A673 (cell line): ENCODE measurements around the gene PLCXD3.

ENCODE experiments used
- EZH2 ChIP-seq: fragments of 200-600 bp; sonication (generic); IDR thresholded peaks from 2 replicates; pipeline ENCODE4 v1.6.1; 2017; ENCODE audit warnings: borderline replicate concordance, low read depth, mild to moderate bottlenecking, mixed read lengths, antibody characterized with exemption, low read length; ENCODE audit not compliant: poor library complexity, severe bottlenecking
- TF ChIP-seq, protein P1 (sequence below): fragments of 300-800, 200-600 bp; sonication (generic); conservative IDR thresholded peaks from 2 replicates; pipeline ENCODE4 v1.5.1; 2017; ENCODE audit warnings: low read depth, mild to moderate bottlenecking, antibody characterized with exemption, low read length, moderate library complexity, mixed read lengths

GRCh38 chr5:41517909-41518308, 7.5 kb upstream of the PLCXD3 start:
- no peak for TF ChIP-seq EZH2
- TF ChIP-seq, protein P1, sequence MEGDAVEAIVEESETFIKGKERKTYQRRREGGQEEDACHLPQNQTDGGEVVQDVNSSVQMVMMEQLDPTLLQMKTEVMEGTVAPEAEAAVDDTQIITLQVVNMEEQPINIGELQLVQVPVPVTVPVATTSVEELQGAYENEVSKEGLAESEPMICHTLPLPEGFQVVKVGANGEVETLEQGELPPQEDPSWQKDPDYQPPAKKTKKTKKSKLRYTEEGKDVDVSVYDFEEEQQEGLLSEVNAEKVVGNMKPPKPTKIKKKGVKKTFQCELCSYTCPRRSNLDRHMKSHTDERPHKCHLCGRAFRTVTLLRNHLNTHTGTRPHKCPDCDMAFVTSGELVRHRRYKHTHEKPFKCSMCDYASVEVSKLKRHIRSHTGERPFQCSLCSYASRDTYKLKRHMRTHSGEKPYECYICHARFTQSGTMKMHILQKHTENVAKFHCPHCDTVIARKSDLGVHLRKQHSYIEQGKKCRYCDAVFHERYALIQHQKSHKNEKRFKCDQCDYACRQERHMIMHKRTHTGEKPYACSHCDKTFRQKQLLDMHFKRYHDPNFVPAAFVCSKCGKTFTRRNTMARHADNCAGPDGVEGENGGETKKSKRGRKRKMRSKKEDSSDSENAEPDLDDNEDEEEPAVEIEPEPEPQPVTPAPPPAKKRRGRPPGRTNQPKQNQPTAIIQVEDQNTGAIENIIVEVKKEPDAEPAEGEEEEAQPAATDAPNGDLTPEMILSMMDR: no peak
